ENCODE measurements around the gene PLEKHA8. TPM values are rescaled to one million over a fixed set of nuclear protein-coding genes. Genes with fewer than 3 reads are reported as not detected.

Gene PLEKHA8
- total and polyA plus RNA-seq, 10 of the 15 experiments (the other 5 are each of a cell fraction or from before 2014, with no cell fraction given), result 1.1 to 13.2 (median 5.7) TPM

DNA sequence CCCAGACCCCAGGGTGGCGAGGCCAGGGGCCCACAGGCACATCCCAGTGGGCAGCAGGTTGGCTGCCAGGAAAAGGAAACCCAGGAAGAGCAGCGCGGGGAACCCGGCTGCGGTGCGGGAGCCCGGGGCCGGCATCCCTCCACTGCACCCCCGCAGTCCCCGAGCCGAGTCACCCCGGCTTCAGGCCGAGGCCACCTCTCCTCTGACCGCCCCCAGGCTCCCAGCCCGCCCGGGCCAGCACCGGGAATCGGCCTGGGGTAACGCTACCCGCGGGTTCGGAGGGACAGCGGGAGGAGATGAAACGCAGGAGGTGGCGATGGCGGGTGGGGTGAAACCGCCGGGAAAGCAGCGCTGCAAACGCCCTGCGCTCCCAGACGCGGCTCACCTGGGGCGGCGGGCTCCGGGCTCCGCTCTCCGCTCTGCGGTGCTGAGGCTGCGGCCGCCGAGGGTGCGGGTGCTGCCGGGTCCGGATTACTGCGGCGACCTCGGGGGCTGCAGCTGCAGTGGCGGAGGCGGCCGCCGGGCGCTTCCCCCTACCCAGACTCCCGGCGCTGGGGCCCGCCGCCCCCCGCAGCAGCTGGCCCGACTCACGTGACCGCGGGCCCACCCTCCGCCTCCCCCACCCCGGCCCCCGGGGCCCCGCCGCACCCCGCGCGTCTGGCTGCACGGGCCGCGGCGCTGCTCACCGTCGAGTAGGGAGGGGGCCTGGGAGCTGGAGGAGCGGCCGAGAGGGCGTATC is 38.8 kb upstream of the PLEKHA8 start, which contains the start of gene SCRN1 (continued):
- TF ChIP-seq, protein P1, sequence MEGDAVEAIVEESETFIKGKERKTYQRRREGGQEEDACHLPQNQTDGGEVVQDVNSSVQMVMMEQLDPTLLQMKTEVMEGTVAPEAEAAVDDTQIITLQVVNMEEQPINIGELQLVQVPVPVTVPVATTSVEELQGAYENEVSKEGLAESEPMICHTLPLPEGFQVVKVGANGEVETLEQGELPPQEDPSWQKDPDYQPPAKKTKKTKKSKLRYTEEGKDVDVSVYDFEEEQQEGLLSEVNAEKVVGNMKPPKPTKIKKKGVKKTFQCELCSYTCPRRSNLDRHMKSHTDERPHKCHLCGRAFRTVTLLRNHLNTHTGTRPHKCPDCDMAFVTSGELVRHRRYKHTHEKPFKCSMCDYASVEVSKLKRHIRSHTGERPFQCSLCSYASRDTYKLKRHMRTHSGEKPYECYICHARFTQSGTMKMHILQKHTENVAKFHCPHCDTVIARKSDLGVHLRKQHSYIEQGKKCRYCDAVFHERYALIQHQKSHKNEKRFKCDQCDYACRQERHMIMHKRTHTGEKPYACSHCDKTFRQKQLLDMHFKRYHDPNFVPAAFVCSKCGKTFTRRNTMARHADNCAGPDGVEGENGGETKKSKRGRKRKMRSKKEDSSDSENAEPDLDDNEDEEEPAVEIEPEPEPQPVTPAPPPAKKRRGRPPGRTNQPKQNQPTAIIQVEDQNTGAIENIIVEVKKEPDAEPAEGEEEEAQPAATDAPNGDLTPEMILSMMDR (IDR thresholded peaks at IDR 0.05 in 2 of 3, conservative IDR thresholded peaks at IDR 0.05 in 1 of 3; ENCODE audit: control insufficient read depth in 2 of 3, extremely low read depth in 1 of 3, insufficient read depth in 1 of 3, low read depth in 3 of 3, low read length in 3 of 3), result 0 out of 6 replicates have a peak, but pooled peaks of 1 of the 3 experiments have one; percentile 2
- TF ChIP-seq HDAC6 (IDR thresholded peaks at IDR 0.05; ENCODE audit: unreplicated experiment), result peak; percentile 21
- no peak for TF ChIP-seq JUND (IDR thresholded peaks at IDR 0.05; ENCODE audit: low read depth, low read length)
- TF ChIP-seq BHLHE40 (IDR thresholded peaks at IDR 0.05; ENCODE audit: borderline replicate concordance in 1 of 2, low read depth in 2 of 2, low read length in 1 of 2), result peak; percentile 77 to 93; a peak in 2 of 4 replicates
- TF ChIP-seq, protein P2, sequence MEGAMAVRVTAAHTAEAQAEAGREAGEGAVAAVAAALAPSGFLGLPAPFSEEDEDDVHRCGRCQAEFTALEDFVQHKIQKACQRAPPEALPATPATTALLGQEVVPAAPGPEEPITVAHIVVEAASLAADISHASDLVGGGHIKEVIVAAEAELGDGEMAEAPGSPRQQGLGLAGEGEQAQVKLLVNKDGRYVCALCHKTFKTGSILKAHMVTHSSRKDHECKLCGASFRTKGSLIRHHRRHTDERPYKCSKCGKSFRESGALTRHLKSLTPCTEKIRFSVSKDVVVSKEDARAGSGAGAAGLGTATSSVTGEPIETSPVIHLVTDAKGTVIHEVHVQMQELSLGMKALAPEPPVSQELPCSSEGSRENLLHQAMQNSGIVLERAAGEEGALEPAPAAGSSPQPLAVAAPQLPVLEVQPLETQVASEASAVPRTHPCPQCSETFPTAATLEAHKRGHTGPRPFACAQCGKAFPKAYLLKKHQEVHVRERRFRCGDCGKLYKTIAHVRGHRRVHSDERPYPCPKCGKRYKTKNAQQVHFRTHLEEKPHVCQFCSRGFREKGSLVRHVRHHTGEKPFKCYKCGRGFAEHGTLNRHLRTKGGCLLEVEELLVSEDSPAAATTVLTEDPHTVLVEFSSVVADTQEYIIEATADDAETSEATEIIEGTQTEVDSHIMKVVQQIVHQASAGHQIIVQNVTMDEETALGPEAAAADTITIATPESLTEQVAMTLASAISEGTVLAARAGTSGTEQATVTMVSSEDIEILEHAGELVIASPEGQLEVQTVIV (IDR thresholded peaks at IDR 0.05; ENCODE audit: borderline replicate concordance, partially characterized antibody), result no peak
- 0 out of 2 replicates have a peak, but pooled peaks have one; percentile 14 for TF ChIP-seq YY1 (IDR thresholded peaks at IDR 0.05; ENCODE audit: low read depth, low read length)
- no peak for TF ChIP-seq STAT1 (conservative IDR thresholded peaks at IDR 0.05)
- no peak for TF ChIP-seq MYC (IDR thresholded peaks at IDR 0.05; ENCODE audit: insufficient read depth, insufficient read length, insufficient replicate concordance, low read length, severe bottlenecking)
- no peak for TF ChIP-seq STAT3 (IDR thresholded peaks at IDR 0.05; ENCODE audit: low read depth, low read length)
- TF ChIP-seq MYB (IDR thresholded peaks at IDR 0.05; ENCODE audit: borderline replicate concordance, low read depth, low read length), result no peak
- no peak for TF ChIP-seq ZNF217 (IDR thresholded peaks at IDR 0.05)
- TF ChIP-seq, protein P3, sequence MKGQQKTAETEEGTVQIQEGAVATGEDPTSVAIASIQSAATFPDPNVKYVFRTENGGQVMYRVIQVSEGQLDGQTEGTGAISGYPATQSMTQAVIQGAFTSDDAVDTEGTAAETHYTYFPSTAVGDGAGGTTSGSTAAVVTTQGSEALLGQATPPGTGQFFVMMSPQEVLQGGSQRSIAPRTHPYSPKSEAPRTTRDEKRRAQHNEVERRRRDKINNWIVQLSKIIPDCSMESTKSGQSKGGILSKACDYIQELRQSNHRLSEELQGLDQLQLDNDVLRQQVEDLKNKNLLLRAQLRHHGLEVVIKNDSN (IDR thresholded peaks at IDR 0.05; ENCODE audit: borderline replicate concordance, extremely low read length, insufficient read depth, low read depth, low read length), result peak; percentile 61
- no peak for TF ChIP-seq NFXL1 (IDR thresholded peaks at IDR 0.05; ENCODE audit: borderline replicate concordance)
- no peak for TF ChIP-seq KAT2A (conservative IDR thresholded peaks at IDR 0.05; ENCODE audit: control insufficient read depth, low read depth, low read length)
- TF ChIP-seq SREBF1 (IDR thresholded peaks at IDR 0.05; ENCODE audit: low read length), result no peak
- TF ChIP-seq, protein P4, sequence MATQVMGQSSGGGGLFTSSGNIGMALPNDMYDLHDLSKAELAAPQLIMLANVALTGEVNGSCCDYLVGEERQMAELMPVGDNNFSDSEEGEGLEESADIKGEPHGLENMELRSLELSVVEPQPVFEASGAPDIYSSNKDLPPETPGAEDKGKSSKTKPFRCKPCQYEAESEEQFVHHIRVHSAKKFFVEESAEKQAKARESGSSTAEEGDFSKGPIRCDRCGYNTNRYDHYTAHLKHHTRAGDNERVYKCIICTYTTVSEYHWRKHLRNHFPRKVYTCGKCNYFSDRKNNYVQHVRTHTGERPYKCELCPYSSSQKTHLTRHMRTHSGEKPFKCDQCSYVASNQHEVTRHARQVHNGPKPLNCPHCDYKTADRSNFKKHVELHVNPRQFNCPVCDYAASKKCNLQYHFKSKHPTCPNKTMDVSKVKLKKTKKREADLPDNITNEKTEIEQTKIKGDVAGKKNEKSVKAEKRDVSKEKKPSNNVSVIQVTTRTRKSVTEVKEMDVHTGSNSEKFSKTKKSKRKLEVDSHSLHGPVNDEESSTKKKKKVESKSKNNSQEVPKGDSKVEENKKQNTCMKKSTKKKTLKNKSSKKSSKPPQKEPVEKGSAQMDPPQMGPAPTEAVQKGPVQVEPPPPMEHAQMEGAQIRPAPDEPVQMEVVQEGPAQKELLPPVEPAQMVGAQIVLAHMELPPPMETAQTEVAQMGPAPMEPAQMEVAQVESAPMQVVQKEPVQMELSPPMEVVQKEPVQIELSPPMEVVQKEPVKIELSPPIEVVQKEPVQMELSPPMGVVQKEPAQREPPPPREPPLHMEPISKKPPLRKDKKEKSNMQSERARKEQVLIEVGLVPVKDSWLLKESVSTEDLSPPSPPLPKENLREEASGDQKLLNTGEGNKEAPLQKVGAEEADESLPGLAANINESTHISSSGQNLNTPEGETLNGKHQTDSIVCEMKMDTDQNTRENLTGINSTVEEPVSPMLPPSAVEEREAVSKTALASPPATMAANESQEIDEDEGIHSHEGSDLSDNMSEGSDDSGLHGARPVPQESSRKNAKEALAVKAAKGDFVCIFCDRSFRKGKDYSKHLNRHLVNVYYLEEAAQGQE (IDR thresholded peaks at IDR 0.05; ENCODE audit: low read depth, low read length), result no peak
- no peak for TF ChIP-seq FOXK2 (IDR thresholded peaks at IDR 0.05)
- TF ChIP-seq SP1 (IDR thresholded peaks at IDR 0.05; ENCODE audit: low read depth, low read length), result no peak
- TF ChIP-seq, protein P5, sequence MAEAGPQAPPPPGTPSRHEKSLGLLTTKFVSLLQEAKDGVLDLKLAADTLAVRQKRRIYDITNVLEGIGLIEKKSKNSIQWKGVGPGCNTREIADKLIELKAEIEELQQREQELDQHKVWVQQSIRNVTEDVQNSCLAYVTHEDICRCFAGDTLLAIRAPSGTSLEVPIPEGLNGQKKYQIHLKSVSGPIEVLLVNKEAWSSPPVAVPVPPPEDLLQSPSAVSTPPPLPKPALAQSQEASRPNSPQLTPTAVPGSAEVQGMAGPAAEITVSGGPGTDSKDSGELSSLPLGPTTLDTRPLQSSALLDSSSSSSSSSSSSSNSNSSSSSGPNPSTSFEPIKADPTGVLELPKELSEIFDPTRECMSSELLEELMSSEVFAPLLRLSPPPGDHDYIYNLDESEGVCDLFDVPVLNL (IDR thresholded peaks at IDR 0.05; ENCODE audit: low read depth, low read length), result no peak
